GM21367 (cell line): Measurements from ENCODE around the gene PLN.

ENCODE experiments used
- ATAC-seq: cut with Tn5 transposase; IDR thresholded peaks from one replicate; pipeline ENCODE4 v1.9.1; 2021; ENCODE audit not compliant: unreplicated experiment

Gene PLN

DNA sequence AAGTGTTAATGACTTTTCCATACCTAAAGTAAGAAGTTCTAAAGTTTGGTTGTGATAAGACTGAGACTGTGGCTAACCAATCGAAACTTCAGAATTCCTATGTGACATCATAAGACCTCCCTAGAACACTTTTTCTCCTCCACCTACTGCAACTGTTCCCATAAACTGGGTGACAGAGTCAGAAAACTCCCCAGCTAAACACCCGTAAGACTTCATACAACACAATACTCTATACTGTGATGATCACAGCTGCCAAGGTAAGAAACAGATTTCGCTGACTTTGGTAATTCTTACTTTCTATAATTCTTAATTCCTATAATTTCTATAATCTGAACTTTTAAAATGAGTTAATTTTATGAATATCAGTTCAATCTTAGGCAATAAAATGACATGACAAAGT, at the start of gene PLN:
TSS of gene PLN (plus strand) at position 161 of the 400 bp plus-strand sequence. CDS start 10,626 bp downstream, outside the sequence.
- no peak for ATAC-seq

DNA sequence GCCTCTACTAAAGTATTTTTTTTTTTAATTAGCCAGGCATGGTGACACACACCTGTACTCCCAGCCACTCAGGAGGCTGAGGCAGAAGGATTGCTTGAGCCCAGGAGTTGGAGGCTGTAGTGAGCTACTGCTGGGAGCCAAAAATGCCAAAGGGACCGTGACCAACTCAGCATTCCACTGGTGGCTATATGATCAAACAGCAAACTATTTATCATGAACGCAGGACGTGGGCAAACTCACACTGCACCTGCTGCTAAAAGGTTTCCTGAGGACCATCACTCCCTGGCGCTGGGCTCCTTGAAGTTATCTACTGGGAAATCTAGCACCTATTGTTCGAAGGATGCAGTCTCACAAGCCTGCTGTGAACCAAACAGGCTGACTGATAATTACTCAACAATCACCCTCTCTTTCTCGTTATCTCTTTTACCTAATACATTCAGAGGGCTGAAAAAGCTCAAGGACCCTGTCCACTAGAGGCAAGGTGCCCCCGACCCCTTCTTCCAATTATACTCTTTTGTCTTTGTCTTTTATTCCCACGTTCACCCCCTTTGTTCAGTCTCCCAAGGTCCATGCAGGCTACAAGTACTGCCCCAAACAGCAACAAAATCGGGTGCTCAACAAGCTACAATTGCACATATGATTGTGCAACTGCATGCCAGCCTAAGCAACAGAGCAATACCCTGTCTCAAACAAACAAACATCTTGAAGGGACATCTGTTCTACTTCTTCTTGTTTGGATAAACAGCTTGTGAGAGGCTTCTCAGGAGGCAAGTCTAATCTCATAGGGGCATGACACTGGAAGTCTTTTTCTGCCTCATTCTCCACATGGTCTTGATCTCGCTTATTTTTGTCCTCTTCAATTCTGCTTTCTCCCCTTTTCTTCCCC, 47.7 kb upstream of the PLN start:
- ATAC-seq: no peak

DNA sequence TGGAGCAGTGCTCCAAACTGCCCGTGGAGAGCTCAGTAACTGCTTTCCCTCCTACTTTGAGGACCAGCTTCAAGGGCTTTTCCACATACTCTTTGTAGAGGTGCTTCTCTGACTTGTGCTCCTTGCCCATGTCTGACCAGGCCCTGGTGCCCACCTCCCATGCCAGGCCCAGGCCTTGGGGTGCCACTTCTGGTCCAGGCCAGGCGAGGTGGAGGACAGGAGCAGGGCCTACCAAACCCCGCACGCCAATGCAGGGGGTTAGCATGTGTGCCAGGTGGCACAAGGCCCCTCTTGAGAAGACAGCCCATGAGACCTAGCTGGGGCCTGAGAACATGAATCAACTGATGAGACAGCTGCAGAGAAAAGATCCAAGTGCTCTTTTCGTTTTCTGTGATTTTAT, 47.0 kb upstream of the PLN start:
- ATAC-seq: no peak

- no peak for ATAC-seq
Observed at GRCh38 chr6:118501765-118502164, 46.3 kb upstream of the PLN start.

- no peak for ATAC-seq
Observed at GRCh38 chr6:118502169-118502568, 45.9 kb upstream of the PLN start.

GRCh38 chr6:118504611-118505010, 43.5 kb upstream of the PLN start:
- ATAC-seq: no peak

DNA sequence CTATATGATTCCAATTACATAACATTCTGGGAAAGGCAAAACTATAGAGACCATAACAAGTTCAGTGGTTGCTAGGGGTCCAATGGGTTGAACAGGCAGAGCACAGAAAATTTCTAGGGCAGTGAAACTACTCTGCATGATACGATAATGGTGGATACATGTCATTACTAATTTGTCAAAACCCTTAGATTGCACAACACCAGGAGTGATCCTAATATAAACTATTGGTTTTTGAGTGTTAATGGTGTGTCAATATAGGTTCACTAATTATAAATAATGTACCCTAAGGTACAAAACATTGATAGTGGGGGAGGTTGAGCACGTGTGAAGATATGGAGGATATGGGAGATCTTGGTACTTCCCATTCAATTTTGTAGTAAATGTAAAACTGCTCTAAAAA, 42.4 kb upstream of the PLN start:
- ATAC-seq: no peak

DNA sequence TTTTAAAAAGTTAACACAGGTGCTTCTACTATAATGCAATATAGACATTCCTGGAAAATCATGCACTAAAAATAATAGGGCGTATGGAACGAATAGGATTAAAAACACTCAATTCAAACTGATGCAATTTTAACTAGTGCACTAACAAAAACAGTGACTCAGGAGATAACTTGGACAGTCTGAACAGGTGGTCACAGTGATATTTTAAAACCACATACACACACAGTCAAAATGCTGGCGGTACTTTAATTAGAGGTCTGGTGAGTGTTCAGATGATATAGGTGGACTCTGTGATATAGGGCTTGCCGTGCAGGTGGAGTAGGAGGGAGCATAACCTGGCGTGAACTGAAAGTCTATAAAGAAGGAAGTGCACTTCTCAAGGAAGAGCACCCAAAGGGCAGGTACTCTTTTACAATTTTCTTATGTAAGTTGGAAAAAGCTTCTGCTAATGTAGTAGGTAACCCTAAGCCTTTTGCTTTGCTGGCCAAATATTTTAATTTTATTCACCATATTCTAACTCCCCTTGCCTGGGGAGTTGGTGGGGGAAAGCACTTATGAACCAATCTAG, 41.9 kb upstream of the PLN start:
- ATAC-seq: no peak

DNA sequence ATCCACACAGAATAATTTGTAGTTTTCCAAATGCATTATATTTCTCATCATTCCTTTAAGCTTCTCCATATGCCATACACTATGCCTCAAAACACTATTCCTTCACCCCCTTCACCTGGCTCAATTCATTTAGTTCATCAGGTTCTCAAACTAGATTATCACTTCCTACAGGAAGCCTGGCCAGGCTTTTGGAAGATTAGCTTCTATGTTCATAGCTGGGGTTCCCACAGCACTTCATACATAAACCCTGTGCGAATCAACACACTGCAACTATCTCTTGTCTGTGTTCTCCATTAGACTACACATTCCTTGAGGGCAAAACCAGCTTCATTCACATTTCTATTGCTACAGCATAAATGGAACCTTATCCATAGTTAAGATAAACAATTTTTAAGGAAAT, 40.5 kb upstream of the PLN start:
- no peak for ATAC-seq

GRCh38 chr6:118509009-118509617, 39.0 kb upstream of the PLN start:
- no peak for ATAC-seq

DNA sequence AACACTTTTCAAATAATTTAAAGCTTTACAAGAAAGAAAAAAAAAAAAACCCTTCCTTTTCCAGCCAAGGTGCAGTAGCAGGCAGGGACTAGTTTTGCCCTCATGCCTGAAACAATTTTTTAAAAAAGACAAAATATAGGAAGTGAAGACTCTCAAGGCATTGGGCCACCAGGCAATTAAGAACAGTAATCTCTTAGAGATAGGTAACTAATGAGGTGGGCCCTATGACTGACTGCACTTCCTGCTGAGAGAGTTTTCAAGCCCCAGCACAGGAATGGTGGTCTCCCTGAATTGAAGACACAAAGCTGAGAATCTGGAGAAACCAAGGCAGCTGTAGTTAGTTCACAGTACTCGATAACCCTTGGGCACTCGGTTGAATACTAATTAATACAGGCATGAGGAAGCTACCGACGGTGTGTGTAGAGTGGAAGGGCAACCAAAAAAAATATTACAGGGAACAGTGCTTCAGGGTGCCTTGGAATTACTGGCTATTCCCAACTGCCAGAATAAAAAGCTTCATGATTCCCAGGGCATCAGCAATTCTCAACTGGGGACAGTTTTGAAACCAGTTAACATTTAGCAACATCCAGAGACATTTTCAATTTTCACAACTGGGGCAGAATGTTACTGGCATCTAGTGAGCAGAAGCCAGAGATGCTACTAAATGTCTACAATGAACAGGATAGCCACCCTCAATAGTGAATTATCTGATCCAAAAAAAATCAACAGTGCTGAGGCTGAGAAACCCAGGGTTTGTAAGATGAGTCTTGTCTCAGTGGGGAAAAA, 36.0 kb upstream of the PLN start:
- ATAC-seq: no peak

DNA sequence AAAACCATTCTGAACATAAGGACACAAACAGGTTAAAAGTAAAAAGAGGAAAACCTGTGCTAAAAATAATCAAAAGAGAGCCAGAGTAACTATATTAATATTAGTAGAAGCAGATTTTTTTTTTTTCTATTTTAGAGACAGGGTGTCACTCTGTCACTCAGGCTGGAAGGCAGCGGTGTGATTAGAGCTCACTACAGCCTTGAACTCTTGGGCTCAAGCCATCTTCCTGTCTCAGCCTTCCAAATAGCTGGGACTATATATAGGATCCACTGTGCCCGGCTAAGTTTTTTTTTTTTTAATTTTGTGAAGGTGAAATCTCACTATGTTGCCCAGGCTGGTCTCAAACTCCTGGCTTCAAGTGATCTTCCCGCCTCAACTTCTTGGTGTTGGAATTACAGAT, 33.4 kb upstream of the PLN start:
- no peak for ATAC-seq

DNA sequence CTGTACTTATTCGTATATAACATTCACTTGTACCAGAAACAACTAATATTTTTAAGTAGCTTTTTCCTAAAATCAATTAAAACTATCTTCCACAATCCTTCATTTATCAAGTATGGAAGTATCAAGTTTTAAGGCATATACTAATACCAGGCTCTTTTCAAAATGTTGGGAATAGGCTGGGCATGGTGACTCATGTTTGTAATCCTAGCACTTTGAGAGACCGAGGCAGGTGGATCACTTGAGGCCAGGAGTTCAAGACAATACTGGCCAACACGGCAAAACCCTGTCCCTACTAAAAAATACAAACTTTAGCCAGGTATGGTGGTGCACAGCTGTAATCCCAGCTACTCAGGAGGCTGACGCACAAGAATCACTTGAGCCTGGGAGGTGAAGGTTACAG, 25.7 kb upstream of the PLN start:
- ATAC-seq: no peak

- no peak for ATAC-seq
Observed at GRCh38 chr6:118523216-118523615, 24.9 kb upstream of the PLN start.

- ATAC-seq: no peak
Observed at GRCh38 chr6:118524686-118525085, 23.4 kb upstream of the PLN start.

DNA sequence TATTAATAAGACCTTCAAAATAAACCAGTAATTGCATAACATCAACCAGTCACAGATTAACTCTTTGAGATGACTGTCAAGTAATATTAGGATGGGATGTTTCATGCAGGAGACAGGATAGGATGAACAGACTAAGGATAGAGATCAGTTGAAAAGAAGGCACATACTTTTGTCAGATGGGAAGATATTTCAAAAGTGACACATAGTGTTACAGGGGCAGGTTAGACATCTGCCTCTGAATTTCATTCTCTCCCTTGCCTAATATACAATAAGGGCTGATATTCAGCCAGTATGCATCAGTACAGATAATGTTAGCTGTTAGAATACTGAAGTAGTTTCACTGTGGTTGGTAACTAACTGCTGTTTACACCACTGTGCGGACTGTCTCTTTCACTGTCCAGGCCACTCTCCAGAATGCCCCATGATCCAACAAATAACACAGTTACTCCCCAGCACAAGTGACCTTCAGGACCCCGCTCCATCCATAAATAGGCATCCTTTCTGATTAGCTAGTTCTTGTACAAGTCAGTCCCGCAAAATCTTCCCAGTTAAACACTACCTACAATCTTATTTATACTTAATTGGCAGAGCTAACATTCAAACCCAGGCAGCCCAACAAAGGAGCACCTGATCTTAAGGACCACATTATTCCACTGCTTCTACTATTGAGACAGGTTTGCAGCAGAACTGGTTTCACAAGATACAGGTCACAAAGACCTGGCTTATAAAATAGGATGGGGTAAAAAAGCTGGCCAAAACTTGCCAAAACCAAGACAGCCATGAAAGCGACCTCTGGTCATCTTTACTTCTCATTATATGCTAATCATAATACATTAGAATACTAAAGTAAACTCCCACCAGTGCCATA, 21.9 kb upstream of the PLN start:
- no peak for ATAC-seq

- ATAC-seq: no peak
Observed at GRCh38 chr6:118528129-118528528, 20.0 kb upstream of the PLN start.

DNA sequence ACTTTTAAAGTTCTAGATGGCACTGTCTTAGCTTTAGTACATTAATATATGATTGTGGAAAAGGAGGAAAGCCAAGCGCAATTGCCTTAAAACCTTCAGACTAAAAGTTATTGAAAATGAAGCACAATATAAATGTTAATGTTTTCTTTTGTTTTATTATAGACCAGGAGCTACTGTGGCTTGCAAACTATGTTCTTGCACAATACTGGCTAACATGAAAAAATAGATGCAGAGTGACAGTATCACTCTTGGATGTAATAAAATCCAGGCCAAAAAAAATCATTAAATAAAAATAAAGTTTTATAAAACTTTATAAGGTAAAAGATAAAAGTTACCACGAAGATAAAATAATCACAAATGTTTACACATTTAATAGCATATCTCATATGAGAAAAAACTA, 18.3 kb upstream of the PLN start:
- ATAC-seq: no peak

- ATAC-seq: no peak
Observed at GRCh38 chr6:118530942-118531341, 17.2 kb upstream of the PLN start.

DNA sequence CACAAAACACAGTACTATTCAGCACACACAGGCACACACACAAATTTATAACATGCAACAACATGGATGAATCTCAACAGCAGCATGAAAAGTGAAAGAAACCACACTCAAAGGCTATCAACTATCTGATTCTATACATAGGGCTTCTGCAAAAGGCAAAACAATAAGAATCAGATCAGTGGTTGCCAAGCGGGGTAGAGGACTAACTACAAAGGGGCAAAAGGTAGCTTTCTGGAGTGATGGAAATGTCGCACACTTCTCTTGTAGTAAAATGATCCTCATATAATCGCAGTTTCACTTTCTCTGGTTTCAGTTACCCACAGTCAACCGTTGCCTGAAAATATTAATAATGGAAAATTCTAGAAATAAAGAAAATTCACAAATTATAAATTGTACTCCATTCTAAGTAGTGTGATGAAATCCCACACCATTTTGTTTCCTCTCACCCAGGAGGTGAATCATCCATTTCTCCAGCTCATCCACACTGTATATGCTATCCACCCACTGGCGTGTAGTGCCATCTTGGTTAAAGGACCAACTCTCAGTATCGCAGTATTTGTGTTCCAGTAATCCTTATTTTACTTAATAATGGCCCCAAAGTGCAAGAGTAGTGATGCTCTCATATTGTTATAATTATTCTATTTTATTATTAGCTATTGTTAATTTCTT, 12.8 kb upstream of the PLN start:
- no peak for ATAC-seq
